ENCODE data around the gene SIPA1L3. TPM values are rescaled to one million over a fixed set of nuclear protein-coding genes. Genes with fewer than 3 reads are reported as not detected.
A peak's percentile ranks its signal among the peaks of the same experiment; 100 is the strongest.

SIPA1L3 gene
- total RNA-seq, 1 donor from 2014 or later, result 26.9 TPM

DNA sequence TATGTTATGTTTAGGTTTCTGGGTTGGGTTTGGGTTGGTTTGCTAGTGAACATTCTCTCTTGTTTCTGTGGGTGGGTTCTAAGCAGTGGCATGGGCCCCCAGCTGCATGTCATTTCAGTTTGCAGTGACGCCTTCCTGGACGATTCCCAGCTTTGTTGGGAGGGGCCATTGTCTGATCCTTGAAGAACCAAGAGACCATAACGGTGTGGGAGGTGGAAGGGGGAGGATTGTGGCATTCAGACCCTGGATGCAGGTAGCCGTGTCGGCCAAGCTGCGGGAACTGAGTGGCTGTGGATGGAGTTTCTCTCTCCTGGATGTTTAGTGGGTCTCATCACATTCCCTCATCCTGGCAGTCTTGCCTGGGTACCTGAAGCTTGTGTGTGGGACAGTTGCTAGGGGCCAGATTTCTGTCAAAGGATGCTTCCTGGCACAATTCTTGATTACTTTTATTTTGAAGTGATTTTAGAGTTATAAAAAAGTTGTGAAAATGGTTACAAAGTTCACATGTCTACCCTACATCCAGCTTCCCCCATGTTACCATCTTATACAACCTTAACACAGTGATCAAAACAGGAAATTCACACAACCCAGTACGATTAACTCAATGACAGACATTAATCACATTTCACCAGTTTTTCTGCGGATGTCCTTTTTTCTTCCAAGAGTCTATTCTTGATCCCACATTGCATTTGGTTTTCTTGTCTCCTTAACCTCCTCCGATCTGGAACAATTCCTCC, 123.8 kb downstream of the SIPA1L3 start:
- H3K4me3 ChIP-seq (ENCODE audit: insufficient read depth, low read depth, low read length), result no peak overlapping the region
- peaks cover 50% of the 10 kb centered on the region for H3K4me1 ChIP-seq (ENCODE audit: insufficient read depth, low read length)
- peak overlapping the region; percentile 50 for H3K4me2 ChIP-seq (ENCODE audit: low read length)
- H2AFZ ChIP-seq (ENCODE audit: low read depth, low read length), result no peak overlapping the region
- DNase-seq (ENCODE audit: low read depth) (no peak), FAIRE-seq (no peak)
- Mint-ChIP-seq H3K27me3 (ENCODE audit: low read depth, unreplicated experiment) (no peaks in the 10 kb centered on the region), H3K4me3 (ENCODE audit: unreplicated experiment) (no peak overlapping the region), H3K4me1 (ENCODE audit: low read depth, unreplicated experiment) (peaks cover 10% of the 10 kb centered on the region), H3K27ac (ENCODE audit: unreplicated experiment) (no peak overlapping the region), H3K9me3 (ENCODE audit: unreplicated experiment) (peaks cover 5% of the 10 kb centered on the region), H3K36me3 (ENCODE audit: low read depth, unreplicated experiment) (peaks cover 8% of the 10 kb centered on the region)
- peaks cover 42% of the 10 kb centered on the region for H3K79me2 ChIP-seq (ENCODE audit: insufficient read depth, low read length)
- TF ChIP-seq EZH2 (IDR thresholded peaks at IDR 0.05; ENCODE audit: insufficient read depth, low read length) (no peak), CTCF (IDR thresholded peaks at IDR 0.05; ENCODE audit: insufficient read depth, low read depth, low read length) (no peak)
- no peaks in the 10 kb centered on the region for H3K36me3 ChIP-seq (ENCODE audit: insufficient read depth, low read length)
- H4K20me1 ChIP-seq (ENCODE audit: insufficient read depth, low read length), result no peaks in the 10 kb centered on the region
- H3K27ac ChIP-seq (ENCODE audit: low read depth, low read length), result peak overlapping the region; percentile 97
- H3K9me3 ChIP-seq (ENCODE audit: insufficient read depth, low read depth, low read length), result no peaks in the 10 kb centered on the region
- no peaks in the 10 kb centered on the region for H3K27me3 ChIP-seq (ENCODE audit: insufficient read depth, low read length)
- H3K9ac ChIP-seq (ENCODE audit: low read length), result peak overlapping the region; percentile 79

DNA sequence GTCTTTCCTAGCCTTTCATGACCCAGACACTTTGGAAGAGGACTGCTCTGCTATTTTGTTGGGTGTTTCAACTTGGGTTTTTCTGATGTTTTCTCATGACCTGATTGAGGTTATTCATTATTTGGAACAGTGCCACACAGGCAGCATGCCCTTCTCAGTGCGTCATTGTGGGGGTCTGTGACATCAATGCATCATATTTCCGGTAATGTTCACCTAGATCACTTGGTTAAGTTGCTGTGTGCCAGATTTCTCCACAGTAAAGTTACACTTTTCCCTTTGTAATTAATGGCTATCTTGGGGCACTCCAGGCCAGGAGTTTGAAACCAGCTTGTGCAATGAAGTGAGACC, 124.4 kb downstream of the SIPA1L3 start:
- no peaks in the 10 kb centered on the region for H3K27me3 Mint-ChIP-seq (ENCODE audit: low read depth, unreplicated experiment)
- H3K4me3 Mint-ChIP-seq (ENCODE audit: unreplicated experiment), result no peak overlapping the region
- H3K4me3 ChIP-seq (ENCODE audit: insufficient read depth, low read depth, low read length), result no peak overlapping the region
- H3K4me1 Mint-ChIP-seq (ENCODE audit: low read depth, unreplicated experiment), result peaks cover 14% of the 10 kb centered on the region
- peaks cover 5% of the 10 kb centered on the region for H3K9me3 Mint-ChIP-seq (ENCODE audit: unreplicated experiment)
- H3K36me3 ChIP-seq (ENCODE audit: insufficient read depth, low read length), result no peaks in the 10 kb centered on the region
- H4K20me1 ChIP-seq (ENCODE audit: insufficient read depth, low read length), result no peaks in the 10 kb centered on the region
- no peak overlapping the region for H3K27ac Mint-ChIP-seq (ENCODE audit: unreplicated experiment)
- peaks cover 36% of the 10 kb centered on the region for H3K79me2 ChIP-seq (ENCODE audit: insufficient read depth, low read length)
- peak overlapping the region; percentile 97 for H3K27ac ChIP-seq (ENCODE audit: low read depth, low read length)
- H2AFZ ChIP-seq (ENCODE audit: low read depth, low read length), result no peak overlapping the region
- TF ChIP-seq CTCF (IDR thresholded peaks at IDR 0.05; ENCODE audit: insufficient read depth, low read depth, low read length) (no peak), EZH2 (IDR thresholded peaks at IDR 0.05; ENCODE audit: insufficient read depth, low read length) (no peak)
- peak; percentile 94 for DNase-seq (ENCODE audit: low read depth)
- H3K4me2 ChIP-seq (ENCODE audit: low read length), result peak overlapping the region; percentile 50
- H3K36me3 Mint-ChIP-seq (ENCODE audit: low read depth, unreplicated experiment), result peaks cover 8% of the 10 kb centered on the region
- FAIRE-seq, result no peak
- no peaks in the 10 kb centered on the region for H3K27me3 ChIP-seq (ENCODE audit: insufficient read depth, low read length)
- H3K9ac ChIP-seq (ENCODE audit: low read length), result peak overlapping the region; percentile 79
- peaks cover 55% of the 10 kb centered on the region for H3K4me1 ChIP-seq (ENCODE audit: insufficient read depth, low read length)
- no peaks in the 10 kb centered on the region for H3K9me3 ChIP-seq (ENCODE audit: insufficient read depth, low read depth, low read length)

GRCh38 chr19:38032151-38032550, 125.1 kb downstream of the SIPA1L3 start:
- Mint-ChIP-seq H3K4me3 (ENCODE audit: unreplicated experiment) (no peak overlapping the region), H3K27ac (ENCODE audit: unreplicated experiment) (no peak overlapping the region), H3K27me3 (ENCODE audit: low read depth, unreplicated experiment) (no peaks in the 10 kb centered on the region), H3K36me3 (ENCODE audit: low read depth, unreplicated experiment) (peaks cover 8% of the 10 kb centered on the region), H3K9me3 (ENCODE audit: unreplicated experiment) (peaks cover 5% of the 10 kb centered on the region), H3K4me1 (ENCODE audit: low read depth, unreplicated experiment) (peaks cover 18% of the 10 kb centered on the region)
- H3K27me3 ChIP-seq (ENCODE audit: insufficient read depth, low read length), result no peaks in the 10 kb centered on the region
- peak overlapping the region; percentile 50 for H3K4me2 ChIP-seq (ENCODE audit: low read length)
- H2AFZ ChIP-seq (ENCODE audit: low read depth, low read length), result no peak overlapping the region
- H3K27ac ChIP-seq (ENCODE audit: low read depth, low read length), result peak overlapping the region; percentile 97
- peaks cover 61% of the 10 kb centered on the region for H3K4me1 ChIP-seq (ENCODE audit: insufficient read depth, low read length)
- FAIRE-seq, result no peak
- H3K9me3 ChIP-seq (ENCODE audit: insufficient read depth, low read depth, low read length), result no peaks in the 10 kb centered on the region
- peak overlapping the region; percentile 79 for H3K9ac ChIP-seq (ENCODE audit: low read length)
- no peaks in the 10 kb centered on the region for H3K36me3 ChIP-seq (ENCODE audit: insufficient read depth, low read length)
- H4K20me1 ChIP-seq (ENCODE audit: insufficient read depth, low read length), result no peaks in the 10 kb centered on the region
- no peak for TF ChIP-seq EZH2 (IDR thresholded peaks at IDR 0.05; ENCODE audit: insufficient read depth, low read length)
- TF ChIP-seq CTCF (IDR thresholded peaks at IDR 0.05; ENCODE audit: insufficient read depth, low read depth, low read length), result no peak
- H3K79me2 ChIP-seq (ENCODE audit: insufficient read depth, low read length), result peaks cover 34% of the 10 kb centered on the region
- H3K4me3 ChIP-seq (ENCODE audit: insufficient read depth, low read depth, low read length), result no peak overlapping the region
- peak; percentile 93 for DNase-seq (ENCODE audit: low read depth)
